GM12873 (cell line): ENCODE measurements around the gene GPATCH4.
A peak's percentile ranks its signal among the peaks of the same experiment; 100 is the strongest.

Source experiments
- CTCF ChIP-seq: IDR thresholded peaks from 2 replicates; pipeline ENCODE4 v1.5.1; 2012; ENCODE audit warnings: low read depth, mild to moderate bottlenecking, moderate library complexity, low read length, control low read depth; ENCODE audit not compliant: insufficient read depth; ENCODE audit errors: missing control alignments

GPATCH4 gene

GRCh38 chr1:156601892-156602291 is 613 bp upstream of the GPATCH4 start:
- no peak for TF ChIP-seq CTCF

- no peak for TF ChIP-seq CTCF
Observed at GRCh38 chr1:156600733-156601121, 552 bp downstream of the GPATCH4 start.

- peak; percentile 38 for TF ChIP-seq CTCF
Observed at GRCh38 chr1:156599811-156600210, 1.5 kb downstream of the GPATCH4 start.

- no peak for TF ChIP-seq CTCF
Observed at GRCh38 chr1:156598731-156599432, 2.4 kb downstream of the GPATCH4 start.

- no peak for TF ChIP-seq CTCF
Observed at GRCh38 chr1:156598125-156598524, 3.2 kb downstream of the GPATCH4 start.

- TF ChIP-seq CTCF, result no peak
Observed at GRCh38 chr1:156596426-156596825, 4.9 kb downstream of the GPATCH4 start.

- TF ChIP-seq CTCF, result no peak
Observed at GRCh38 chr1:156595016-156595415, 6.3 kb downstream of the GPATCH4 start.
